ENCODE measurements around the gene ZFR.
A peak's percentile ranks its signal among the peaks of the same experiment; 100 is the strongest.
"Not testable (repeated sequence)": the region's sequence is repeated elsewhere in the genome, so short reads cannot be mapped to it uniquely, and the experiment has no call there.

Gene ZFR

GRCh38 chr5:32444431-32445286 lies at the start of gene ZFR:
Gene ZFR, minus strand, starts transcription at chr5:32444740. Its CDS starts 82 bp downstream, at chr5:32444658.
- peak; percentile 80 for DNase-seq (ENCODE audit: low read depth)

DNA sequence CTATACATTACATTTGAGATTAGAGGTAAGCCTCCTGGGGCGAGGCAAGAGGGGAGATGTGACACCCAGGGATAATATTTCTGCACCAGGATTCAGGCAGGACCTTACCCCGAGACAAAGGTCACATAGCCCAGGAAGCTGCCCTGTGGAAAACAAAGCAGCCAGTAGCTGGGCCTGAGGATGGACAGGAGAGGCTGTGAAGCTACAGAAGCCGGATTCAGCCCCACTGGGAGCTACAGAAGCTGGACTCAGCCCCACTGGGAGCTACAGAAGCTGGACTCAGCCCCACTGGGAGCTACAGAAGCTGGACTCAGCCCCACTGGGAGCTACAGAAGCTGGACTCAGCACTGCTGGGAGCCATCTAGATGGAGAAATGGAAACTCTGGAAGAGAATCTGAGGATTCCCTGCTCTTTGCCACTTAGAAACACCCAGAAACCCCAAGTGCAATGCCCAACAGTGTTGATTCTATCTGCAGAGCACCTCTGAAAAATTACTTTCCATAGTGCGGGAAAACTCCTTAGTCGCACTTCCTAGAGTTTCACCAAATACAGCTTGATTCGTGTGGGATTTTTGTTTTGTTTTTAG lies 46.5 kb upstream of the ZFR start:
- DNase-seq (ENCODE audit: low read depth): no peak

GRCh38 chr5:32489791-32490562 lies 45.4 kb upstream of the ZFR start:
- peak; percentile 77 for DNase-seq (ENCODE audit: low read depth)

- DNase-seq (ENCODE audit: low read depth): no peak
Measured at GRCh38 chr5:32487424-32487823, 42.9 kb upstream of the ZFR start.

DNA sequence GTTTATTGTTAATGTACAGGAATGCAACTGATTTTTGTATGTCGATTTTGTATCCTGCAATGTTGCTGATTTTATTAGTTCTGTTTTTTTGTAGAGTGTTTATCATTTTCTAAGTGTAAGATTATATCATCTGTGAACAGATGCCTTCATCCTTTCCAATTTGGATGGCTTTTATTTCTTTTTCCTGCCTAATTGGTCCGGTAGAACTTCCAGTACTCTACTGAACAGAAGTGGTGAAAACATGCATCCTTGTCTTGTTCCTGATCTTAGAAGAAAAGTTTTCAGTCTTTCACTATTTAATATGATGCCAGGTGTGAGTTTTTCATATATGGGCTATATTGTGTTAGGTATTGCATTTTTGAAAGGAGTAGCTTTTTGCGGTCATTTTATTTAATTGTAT lies 42.5 kb upstream of the ZFR start:
- DNase-seq (ENCODE audit: low read depth): no peak

DNA sequence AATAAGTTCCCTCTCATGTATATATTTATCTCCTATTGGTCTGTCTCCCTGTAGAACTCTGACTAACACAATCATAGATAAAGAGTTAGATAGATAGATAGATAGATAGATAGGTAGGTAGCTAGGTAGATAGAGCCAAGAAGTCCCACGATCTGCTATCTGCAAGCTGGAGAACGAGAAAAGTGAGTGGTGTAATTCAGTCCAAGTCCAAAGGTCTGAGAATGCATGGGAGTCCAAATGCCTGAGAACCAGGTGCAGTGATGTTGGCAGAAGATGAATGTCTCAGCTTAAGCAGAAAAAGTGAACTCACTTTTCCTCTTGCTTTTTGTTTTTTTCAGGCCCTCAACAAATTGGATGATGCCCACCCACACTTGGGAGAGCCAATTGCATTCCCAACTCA lies 37.7 kb upstream of the ZFR start:
- no peak for DNase-seq (ENCODE audit: low read depth)

DNA sequence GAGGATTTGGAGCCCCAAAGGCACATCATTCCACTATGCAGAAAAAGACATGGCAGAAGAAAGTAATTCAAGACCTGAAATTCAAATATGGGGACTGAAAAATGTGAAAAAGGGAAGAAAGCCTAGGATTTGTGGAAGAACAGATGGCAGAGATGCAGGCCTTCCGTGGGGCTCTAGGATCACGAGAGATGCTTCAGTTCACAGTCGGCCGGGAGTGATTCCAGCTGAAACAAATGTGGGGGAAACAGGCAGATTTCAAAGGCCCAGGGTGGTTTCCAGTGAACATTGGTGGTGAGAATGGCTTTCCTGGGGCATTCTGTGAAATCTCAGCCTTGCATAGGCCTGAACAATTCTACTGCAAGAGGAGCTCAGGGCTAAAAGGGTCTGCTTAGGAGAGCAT lies 34.6 kb upstream of the ZFR start:
- DNase-seq (ENCODE audit: low read depth): no peak

DNA sequence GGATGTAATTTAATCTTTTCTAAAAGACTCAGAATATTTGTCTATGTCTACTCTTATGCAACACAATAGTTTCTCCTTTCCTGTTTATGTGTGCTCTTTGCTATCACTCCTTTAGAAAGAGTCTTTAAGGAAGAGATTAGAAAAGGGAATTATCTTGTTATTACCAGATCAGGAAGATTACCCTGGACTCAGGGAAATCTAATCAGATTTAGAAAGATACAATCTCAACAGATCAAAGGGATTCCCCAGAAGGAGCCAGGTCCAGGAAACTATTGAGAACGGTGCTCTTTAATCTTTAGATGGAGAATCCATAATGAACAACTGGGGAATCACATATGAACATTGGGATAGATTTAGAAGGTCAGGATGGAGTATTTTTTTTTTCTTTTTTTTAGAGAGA lies 32.4 kb upstream of the ZFR start:
- DNase-seq (ENCODE audit: low read depth): no peak

DNA sequence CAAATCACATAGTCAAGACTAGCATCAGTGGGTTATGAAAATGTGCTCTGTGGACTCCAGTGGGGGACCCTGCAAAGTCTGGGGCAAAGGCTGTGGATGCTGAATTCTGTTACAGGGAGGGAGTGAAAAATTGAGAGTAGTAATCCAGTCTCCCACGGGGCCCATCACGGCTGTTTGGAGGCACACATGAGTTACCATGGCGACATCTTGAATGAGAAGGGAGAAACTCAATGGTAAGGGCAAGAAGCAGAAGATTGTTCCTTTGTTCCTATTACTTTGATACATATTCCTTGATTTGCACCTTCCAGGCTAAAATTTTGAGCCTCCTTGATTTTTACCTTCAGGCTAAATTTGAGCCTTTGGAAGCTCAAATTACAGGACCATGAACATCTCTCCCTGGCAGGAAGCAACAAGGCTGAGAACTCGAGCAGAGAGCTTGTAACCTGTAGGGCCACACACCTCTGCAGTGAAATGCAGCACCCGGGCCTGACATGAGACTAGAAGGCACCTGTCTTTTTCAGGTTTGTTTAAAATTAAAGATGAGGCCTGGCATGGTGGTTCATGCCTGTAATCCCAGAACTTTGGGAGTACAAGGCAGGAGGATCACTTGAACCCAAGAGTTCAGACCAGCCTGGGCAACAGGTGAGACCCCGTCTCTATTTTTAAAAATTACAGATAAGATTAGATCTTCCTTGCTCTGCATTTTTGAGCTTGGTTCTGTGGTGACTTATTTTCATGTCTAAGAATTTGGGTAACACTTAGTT lies 31.0 kb upstream of the ZFR start:
- no peak for DNase-seq (ENCODE audit: low read depth)

GRCh38 chr5:32474209-32474854 lies 29.8 kb upstream of the ZFR start:
- DNase-seq (ENCODE audit: low read depth): no peak

- DNase-seq (ENCODE audit: low read depth): no peak
Measured at GRCh38 chr5:32473072-32473471, 28.5 kb upstream of the ZFR start.

GRCh38 chr5:32471784-32472183 lies 27.2 kb upstream of the ZFR start:
- DNase-seq (ENCODE audit: low read depth): no peak

- DNase-seq (ENCODE audit: low read depth): no peak
Measured at GRCh38 chr5:32465076-32465475, 20.5 kb upstream of the ZFR start.

- DNase-seq (ENCODE audit: low read depth): no peak
Measured at GRCh38 chr5:32462618-32463017, 18.1 kb upstream of the ZFR start.

- no peak for DNase-seq (ENCODE audit: low read depth)
Measured at GRCh38 chr5:32461441-32462120, 17.0 kb upstream of the ZFR start.

DNA sequence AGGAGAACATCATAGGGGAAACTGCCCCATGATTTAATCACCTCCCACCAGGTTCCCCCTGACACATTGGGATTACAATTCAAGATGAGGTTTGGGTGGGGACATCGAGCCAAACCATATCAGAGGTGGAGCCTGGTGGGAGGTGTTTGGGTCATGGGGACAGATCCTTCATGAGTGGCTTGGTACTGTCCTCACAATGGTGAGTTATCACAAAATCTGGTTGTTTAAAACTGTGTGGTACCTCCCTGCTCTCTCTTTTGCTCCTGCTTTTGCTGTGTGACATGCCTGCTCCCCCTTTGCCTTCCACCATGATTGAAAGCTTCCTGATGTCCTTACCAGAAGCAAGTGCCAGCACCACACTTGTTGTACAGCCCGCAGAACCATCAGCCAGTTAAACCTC lies 16.2 kb upstream of the ZFR start:
- DNase-seq (ENCODE audit: low read depth): no peak

DNA sequence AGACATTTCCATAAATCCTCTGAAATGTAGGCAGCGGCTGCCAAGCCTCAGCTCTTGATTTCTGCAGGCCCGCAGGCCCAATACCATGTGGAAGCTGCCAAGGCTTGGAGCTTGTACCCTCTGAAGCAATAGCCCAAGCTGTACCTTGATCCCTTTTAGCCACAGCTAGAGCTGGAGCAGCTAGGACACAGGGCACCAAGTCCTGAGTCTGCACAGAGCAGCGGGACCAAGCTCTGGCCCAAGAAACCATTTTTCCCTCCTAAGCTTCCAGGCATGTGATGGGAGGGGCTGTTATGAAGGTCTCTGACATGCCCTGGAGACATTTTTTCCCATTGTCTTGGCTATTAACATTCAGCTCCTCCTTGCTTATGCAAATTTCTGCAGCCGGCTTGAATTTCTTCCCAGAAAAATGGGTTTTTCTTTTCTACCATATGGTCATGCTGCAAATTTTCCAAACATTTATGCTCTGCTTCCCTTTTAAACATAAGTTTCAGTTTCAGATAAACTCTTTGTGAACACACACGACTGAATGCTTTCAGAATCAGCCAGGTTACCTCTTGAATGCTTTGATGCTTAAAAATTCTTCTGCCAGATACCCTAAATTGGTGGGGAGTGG lies 14.4 kb upstream of the ZFR start:
- DNase-seq (ENCODE audit: low read depth): no peak

DNA sequence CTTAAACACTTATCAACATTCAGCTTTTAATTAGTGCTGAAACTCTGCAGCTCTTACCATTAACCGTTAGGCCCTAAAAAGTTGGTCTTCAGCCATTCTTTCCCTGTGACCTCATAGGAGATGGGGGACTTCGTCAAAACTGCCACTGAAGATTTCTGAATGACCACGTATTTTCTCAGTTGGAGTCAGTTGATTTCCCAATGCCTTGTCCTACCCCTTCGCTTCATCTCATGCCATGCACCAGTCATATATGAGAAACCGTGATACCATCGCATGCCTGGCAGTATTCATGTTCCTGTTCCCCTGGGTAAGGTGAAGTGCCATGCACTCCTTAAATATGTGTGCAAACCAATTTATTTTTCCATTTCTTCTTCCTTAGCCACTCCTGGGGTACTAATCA lies 10.8 kb upstream of the ZFR start:
- no peak for DNase-seq (ENCODE audit: low read depth)

DNA sequence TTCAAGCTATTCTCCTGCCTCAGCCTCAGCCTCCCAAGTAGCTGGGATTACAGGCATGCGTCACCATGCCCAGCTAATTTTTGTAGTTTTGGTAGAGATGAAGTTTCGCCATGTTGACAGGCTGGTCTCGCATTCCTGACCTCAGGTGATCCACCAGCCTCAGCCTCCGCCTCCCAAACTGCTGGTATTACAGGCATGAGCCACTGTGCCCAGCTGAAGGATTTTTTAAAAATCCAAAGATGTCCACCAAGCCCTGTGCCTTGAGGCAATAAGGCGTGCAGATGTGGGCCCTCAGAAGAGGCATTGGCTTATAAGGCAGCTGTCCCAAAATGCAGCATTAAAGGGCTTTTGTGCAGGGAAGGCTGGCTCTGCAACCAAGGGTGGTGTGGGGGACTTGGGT lies 10.3 kb upstream of the ZFR start:
- DNase-seq (ENCODE audit: low read depth): no peak

GRCh38 chr5:32453916-32454315 lies 9.4 kb upstream of the ZFR start:
- no peak for DNase-seq (ENCODE audit: low read depth)

DNA sequence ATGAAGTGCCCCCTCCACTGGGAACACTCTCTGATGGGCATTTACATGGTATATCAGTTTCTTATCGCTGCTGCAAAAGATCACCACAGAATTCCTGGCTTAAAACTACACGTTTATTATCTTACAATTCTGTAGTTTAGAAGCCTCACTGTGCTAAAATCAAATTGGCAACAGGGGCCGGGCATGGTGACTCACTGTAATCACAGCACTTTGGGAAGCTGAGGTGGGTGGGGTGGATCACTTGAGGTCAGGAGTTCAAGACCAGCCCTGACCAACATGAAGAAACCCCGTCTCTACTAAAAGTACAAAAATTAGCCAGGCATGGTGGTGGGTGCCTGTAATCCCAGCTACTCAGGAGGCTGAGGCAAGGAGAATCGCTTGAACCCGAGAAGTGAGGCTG lies 7.8 kb upstream of the ZFR start:
- DNase-seq (ENCODE audit: low read depth): not testable (repeated sequence)

Measured in activated T-cell treated with anti-CD3 and anti-CD28 coated beads for 1 hour (primary cell).